Muscle layer of colon (tissue), 2 donors: ENCODE data around the gene RETSAT.
A peak's percentile ranks its signal among the peaks of the same experiment; 100 is the strongest.
"Not testable (repeated sequence)": the region's sequence is repeated elsewhere in the genome, so short reads cannot be mapped to it uniquely, and the experiment has no call there.

Experiments
- H3K27ac ChIP-seq: one replicate; pipeline ENCODE4 v1.7.0; 2013; ENCODE audit warnings: low read depth, mild to moderate bottlenecking, low read length, moderate library complexity
- H3K27me3 ChIP-seq, 2 donors: one replicate each; pipeline ENCODE4 v1.7.0; 2013; ENCODE audit warnings: low read length in 2 of 2, mild to moderate bottlenecking in 2 of 2; ENCODE audit not compliant: insufficient read depth in 2 of 2, control insufficient read depth in 1 of 2
- H3K36me3 ChIP-seq: one replicate; pipeline ENCODE4 v1.7.0; 2013; ENCODE audit warnings: mild to moderate bottlenecking, low read length; ENCODE audit not compliant: insufficient read depth
- H3K4me1 ChIP-seq: one replicate; pipeline ENCODE4 v1.7.0; 2013; ENCODE audit warnings: mild to moderate bottlenecking, low read length; ENCODE audit not compliant: insufficient read depth
- H3K4me3 ChIP-seq, 2 donors: one replicate each; pipeline ENCODE4 v1.7.0; 2013; ENCODE audit warnings: low read length in 2 of 2, low read depth in 1 of 2, mild to moderate bottlenecking in 1 of 2, moderate library complexity in 1 of 2
- H3K9ac ChIP-seq: one replicate; pipeline ENCODE4 v1.7.0; 2013; ENCODE audit warnings: low read length
- H3K9me3 ChIP-seq: one replicate; pipeline ENCODE4 v1.7.0; 2013; ENCODE audit warnings: mild to moderate bottlenecking, low read length
- donor health status: abdominal sarcoma.
- donor health status: Adenocarcinoma of cecum.

The RETSAT gene

GRCh38 chr2:85329181-85329651, 25.1 kb downstream of the RETSAT start:
- no peaks in the 10 kb centered on the region for H3K9me3 ChIP-seq
- H3K36me3 ChIP-seq = peaks cover 17% of the 10 kb centered on the region
- no peak overlapping the region for H3K27ac ChIP-seq
- H3K27me3 ChIP-seq = no peaks in the 10 kb centered on the region
- no peak overlapping the region for H3K9ac ChIP-seq
- peaks cover 29% of the 10 kb centered on the region for H3K4me1 ChIP-seq
- H3K4me3 ChIP-seq = no peak overlapping the region

GRCh38 chr2:85327822-85328617, 26.3 kb downstream of the RETSAT start, which contains the start of gene TGOLN2:
TSS of gene TGOLN2 (minus strand) at chr2:85327989. CDS start at chr2:85327962, 27 bp downstream.
- peaks cover 29% of the 10 kb centered on the region for H3K4me1 ChIP-seq
- no peaks in the 10 kb centered on the region for H3K27me3 ChIP-seq
- H3K36me3 ChIP-seq = peaks cover 27% of the 10 kb centered on the region
- peak within 1 kb of the TSS; percentile 94 for H3K9ac ChIP-seq
- peak within 1 kb of the TSS; percentile 83 for H3K27ac ChIP-seq
- H3K4me3 ChIP-seq = peak within 1 kb of the TSS; percentile 92 to 97
- H3K9me3 ChIP-seq = no peaks in the 10 kb centered on the region

- Histone ChIP-seq H3K4me1 (peaks cover 29% of the 10 kb centered on the region), H3K27me3 (no peaks in the 10 kb centered on the region), H3K36me3 (peaks cover 33% of the 10 kb centered on the region), H3K4me3 (peak overlapping the region; percentile 92 to 97), H3K9me3 (no peaks in the 10 kb centered on the region), H3K27ac (peak overlapping the region; percentile 83), H3K9ac (peak overlapping the region; percentile 55)
These were observed 27.0 kb downstream of the RETSAT start for GRCh38 chr2:85327160-85327821.

GRCh38 chr2:85326406-85327159, 27.7 kb downstream of the RETSAT start:
- H3K4me3 ChIP-seq = peak overlapping the region; percentile 92 to 97
- H3K36me3 ChIP-seq = peaks cover 40% of the 10 kb centered on the region
- no peaks in the 10 kb centered on the region for H3K9me3 ChIP-seq
- H3K27ac ChIP-seq = peak overlapping the region; percentile 83
- no peaks in the 10 kb centered on the region for H3K27me3 ChIP-seq
- peak overlapping the region; percentile 55 for H3K9ac ChIP-seq
- peaks cover 29% of the 10 kb centered on the region for H3K4me1 ChIP-seq

GRCh38 chr2:85325466-85325811, 28.9 kb downstream of the RETSAT start:
- Histone ChIP-seq H3K9me3 (no peaks in the 10 kb centered on the region), H3K4me3 (peak overlapping the region; percentile 92 to 97), H3K9ac (no peak overlapping the region), H3K36me3 (peaks cover 52% of the 10 kb centered on the region), H3K27ac (peak overlapping the region; percentile 83), H3K4me1 (peaks cover 29% of the 10 kb centered on the region), H3K27me3 (no peaks in the 10 kb centered on the region)

- no peak overlapping the region for H3K9ac ChIP-seq
- no peaks in the 10 kb centered on the region for H3K27me3 ChIP-seq
- H3K4me1 ChIP-seq = peaks cover 29% of the 10 kb centered on the region
- H3K4me3 ChIP-seq = peak overlapping the region in 1 of 2 donors; percentile 97
- H3K27ac ChIP-seq = no peak overlapping the region
- peaks cover 57% of the 10 kb centered on the region for H3K36me3 ChIP-seq
- H3K9me3 ChIP-seq = no peaks in the 10 kb centered on the region
These were observed 29.5 kb downstream of the RETSAT start for GRCh38 chr2:85324639-85325465.

- not testable (repeated sequence) for H3K27me3 ChIP-seq, H3K9me3 ChIP-seq, H3K4me3 ChIP-seq, H3K9ac ChIP-seq, H3K27ac ChIP-seq
- H3K4me1 ChIP-seq = peaks cover 29% of the 10 kb centered on the region
- H3K36me3 ChIP-seq = peaks cover 64% of the 10 kb centered on the region
These were observed 30.4 kb downstream of the RETSAT start for GRCh38 chr2:85323988-85324367.

GRCh38 chr2:85323351-85323987, 30.9 kb downstream of the RETSAT start:
- no peak overlapping the region for H3K27ac ChIP-seq

GRCh38 chr2:85319796-85320195, 34.5 kb downstream of the RETSAT start:
- Histone ChIP-seq H3K36me3 (peaks cover 65% of the 10 kb centered on the region), H3K27ac (no peak overlapping the region), H3K27me3 (no peaks in the 10 kb centered on the region), H3K9ac (no peak overlapping the region), H3K9me3 (no peaks in the 10 kb centered on the region), H3K4me3 (no peak overlapping the region), H3K4me1 (peaks cover 5% of the 10 kb centered on the region)

More at GRCh38 chr2:85323351-85323987, 30.9 kb downstream of the RETSAT start:
- Histone ChIP-seq H3K9me3 (no peaks in the 10 kb centered on the region), H3K9ac (no peak overlapping the region), H3K4me3 (no peak overlapping the region), H3K36me3 (peaks cover 64% of the 10 kb centered on the region), H3K4me1 (peaks cover 29% of the 10 kb centered on the region), H3K27me3 (no peaks in the 10 kb centered on the region)

- H3K4me1 ChIP-seq = no peaks in the 10 kb centered on the region
- H3K36me3 ChIP-seq = peaks cover 54% of the 10 kb centered on the region
These were observed 35.9 kb downstream of the RETSAT start for GRCh38 chr2:85318222-85319074.

More at GRCh38 chr2:85318222-85319074, 35.9 kb downstream of the RETSAT start:
- Histone ChIP-seq H3K4me3 (no peak overlapping the region), H3K9me3 (no peaks in the 10 kb centered on the region), H3K9ac (no peak overlapping the region), H3K27me3 (no peaks in the 10 kb centered on the region), H3K27ac (no peak overlapping the region)
